Endodermal cell (in vitro differentiated cells): ENCODE data around the gene CHMP1B. TPM values are rescaled to one million over a fixed set of nuclear protein-coding genes. Genes with fewer than 3 reads are reported as not detected.
A peak's percentile ranks its signal among the peaks of the same experiment; 100 is the strongest.

ENCODE experiments used
- DNase-seq: peaks from one replicate; pipeline ENCODE4 v3.0.0-alpha.2; 2017
- H3K27ac ChIP-seq: 2 replicates; pipeline ENCODE4 v1.5.1; 2013; ENCODE audit warnings: mild to moderate bottlenecking, low read depth, low read length, moderate library complexity
- H3K27me3 ChIP-seq: 2 replicates; pipeline ENCODE4 v1.6.1; 2013; ENCODE audit warnings: mild to moderate bottlenecking, low read length, moderate library complexity; ENCODE audit not compliant: insufficient read depth, control insufficient read depth, poor library complexity, severe bottlenecking
- H3K36me3 ChIP-seq: 2 replicates; pipeline ENCODE4 v1.7.0; 2013; ENCODE audit warnings: mild to moderate bottlenecking, low read length, moderate library complexity; ENCODE audit not compliant: control insufficient read depth, insufficient read depth
- H3K4me1 ChIP-seq: one replicate; pipeline ENCODE4 v1.7.0; 2013; ENCODE audit warnings: low read length; ENCODE audit not compliant: control insufficient read depth, insufficient read depth
- H3K4me3 ChIP-seq: 2 replicates; pipeline ENCODE4 v1.5.1; 2013; ENCODE audit warnings: mild to moderate bottlenecking, low read length, moderate library complexity
- H3K9ac ChIP-seq: 2 replicates; pipeline ENCODE4 v1.6.1; 2013; ENCODE audit warnings: mild to moderate bottlenecking, low read length, moderate library complexity; ENCODE audit not compliant: poor library complexity, severe bottlenecking; ENCODE audit errors: extremely low read depth
- H3K9me3 ChIP-seq: 2 replicates; pipeline ENCODE4 v1.6.1; 2013; ENCODE audit warnings: mild to moderate bottlenecking, low read length, moderate library complexity; ENCODE audit not compliant: control insufficient read depth
- H3K27ac Mint-ChIP-seq: 2 replicates; pipeline ENCODE4 v1.8.0; 2020; ENCODE audit warnings: mixed read lengths
- H3K27me3 Mint-ChIP-seq: 2 replicates; pipeline ENCODE4 v1.8.0; 2021; ENCODE audit warnings: mild to moderate bottlenecking, mixed read lengths; ENCODE audit not compliant: insufficient read depth
- H3K36me3 Mint-ChIP-seq: 2 replicates; pipeline ENCODE4 v1.8.0; 2020; ENCODE audit warnings: low read depth, mixed read lengths
- H3K4me1 Mint-ChIP-seq: 2 replicates; pipeline ENCODE4 v1.8.0; 2020; ENCODE audit warnings: mixed read lengths
- H3K4me3 Mint-ChIP-seq: 2 replicates; pipeline ENCODE4 v1.8.0; 2020; ENCODE audit warnings: mild to moderate bottlenecking, moderate library complexity, mixed read lengths
- H3K9me3 Mint-ChIP-seq: 2 replicates; pipeline ENCODE4 v1.8.0; 2020; ENCODE audit warnings: mild to moderate bottlenecking, mixed read lengths
- CTCF ChIP-seq: fragments of 200-600 bp; sonication (generic); conservative IDR thresholded peaks from 2 replicates; pipeline ENCODE4 v1.5.0; 2021; ENCODE audit warnings: antibody characterized with exemption, mild to moderate bottlenecking
- WGBS, 2 experiments: methylation state at CpG; one replicate each; pipeline versions ENCODE4 v1.1.5 to v1.1.7; 2013; ENCODE audit warnings: missing lambda C conversion rate in 2 of 2, mixed read lengths in 1 of 2; ENCODE audit not compliant: insufficient coverage in 1 of 2, insufficient read length in 1 of 2; 5-methylcytosine and 5-hydroxymethylcytosine counted together
- total RNA-seq, 2 donors: library from RNA; stranded (reverse); fragmentation: NEBNext Ultra II Directional in 1 of 2; extraction: Animal tissue kit (Norgen Biotek cat#: 25700) in 1 of 2; gene quantifications; 2 replicates in 1 of 2; 3 replicates in 1 of 2; pipeline ENCODE4 v1.2.1, GENCODE V29; 2021

Gene CHMP1B
- total RNA-seq, 2 donors from 2014 or later: 35.3 to 35.8 TPM

GRCh38 chr18:11901826-11902438 is 50.7 kb downstream of the CHMP1B start:
- TF ChIP-seq CTCF: no peak
- Mint-ChIP-seq H3K4me1 (peaks cover 34% of the 10 kb centered on the region), H3K27me3 (no peaks in the 10 kb centered on the region), H3K4me3 (no peak overlapping the region), H3K27ac (peak overlapping the region; percentile 87), H3K9me3 (no peaks in the 10 kb centered on the region), H3K36me3 (peaks cover 8% of the 10 kb centered on the region)
- peak overlapping the region; percentile 5 for H3K4me3 ChIP-seq
- WGBS, 2 experiments: 71 to 73% methylated on average over 3 to 5 of the region's 5 CpGs
- H3K4me1 ChIP-seq: peaks cover 12% of the 10 kb centered on the region
- no peak overlapping the region for H3K9ac ChIP-seq
- no peak for DNase-seq
- H3K27me3 ChIP-seq: no peaks in the 10 kb centered on the region
- H3K27ac ChIP-seq: no peak overlapping the region
- no peaks in the 10 kb centered on the region for H3K9me3 ChIP-seq
- H3K36me3 ChIP-seq: peaks cover 4% of the 10 kb centered on the region

- no peaks in the 10 kb centered on the region for H3K27me3 Mint-ChIP-seq
- H3K9ac ChIP-seq: no peak overlapping the region
- DNase-seq: peak; percentile 81
Measured at GRCh38 chr18:11902522-11903292, 51.5 kb downstream of the CHMP1B start.

More at GRCh38 chr18:11902522-11903292, 51.5 kb downstream of the CHMP1B start:
- Mint-ChIP-seq H3K9me3 (no peaks in the 10 kb centered on the region), H3K36me3 (peaks cover 8% of the 10 kb centered on the region), H3K27ac (peak overlapping the region; percentile 87), H3K4me1 (peaks cover 41% of the 10 kb centered on the region), H3K4me3 (peak overlapping the region; percentile 33)
- 43 to 80% methylated on average over 6 to 7 of the region's 7 CpGs for WGBS, 2 experiments
- Histone ChIP-seq H3K4me1 (peaks cover 12% of the 10 kb centered on the region), H3K9me3 (no peaks in the 10 kb centered on the region), H3K27me3 (no peaks in the 10 kb centered on the region), H3K36me3 (peaks cover 4% of the 10 kb centered on the region), H3K27ac (no peak overlapping the region), H3K4me3 (peak overlapping the region; percentile 5)
- no peak for TF ChIP-seq CTCF

Other genes starting within 250 kb of the CHMP1B start
- not detected for gene SLC35G4, start 241.8 kb upstream of the CHMP1B start, total RNA-seq
- 10 to 100 TPM; 37.9 to 58.2 TPM for gene GNAL, start 162.1 kb upstream of the CHMP1B start, total RNA-seq
- gene MPPE1, start 56.9 kb downstream of the CHMP1B start, total RNA-seq: 10 to 100 TPM; 27.3 to 33.5 TPM
- gene IMPA2, start 130.1 kb downstream of the CHMP1B start, total RNA-seq: 10 to 100 TPM; 68.0 to 88.9 TPM
- not detected for gene ANKRD62, start 242.4 kb downstream of the CHMP1B start, total RNA-seq